Renal pelvis (tissue), 4 donors: ENCODE measurements around the gene CFAP20DC. TPM values are rescaled to one million over a fixed set of nuclear protein-coding genes. Genes with fewer than 3 reads are reported as not detected.
A peak's percentile ranks its signal among the peaks of the same experiment; 100 is the strongest.
"Not testable (repeated sequence)": the region's sequence is repeated elsewhere in the genome, so short reads cannot be mapped to it uniquely, and the experiment has no call there.

ENCODE experiments used
- DNase-seq: peaks from one replicate; pipeline ENCODE4 v3.0.0-alpha.2; 2013
- polyA plus RNA-seq, 3 donors: library from polyadenylated mRNA; unstranded; fragments of 120-200 nt; gene quantifications; one replicate each; pipeline ENCODE4 v1.2.1, GENCODE V29; 2013; ENCODE audit not compliant: insufficient read length in 3 of 3

The CFAP20DC gene
- polyA plus RNA-seq, 3 donors: 4.1 to 4.8 (median 4.1) TPM

DNA sequence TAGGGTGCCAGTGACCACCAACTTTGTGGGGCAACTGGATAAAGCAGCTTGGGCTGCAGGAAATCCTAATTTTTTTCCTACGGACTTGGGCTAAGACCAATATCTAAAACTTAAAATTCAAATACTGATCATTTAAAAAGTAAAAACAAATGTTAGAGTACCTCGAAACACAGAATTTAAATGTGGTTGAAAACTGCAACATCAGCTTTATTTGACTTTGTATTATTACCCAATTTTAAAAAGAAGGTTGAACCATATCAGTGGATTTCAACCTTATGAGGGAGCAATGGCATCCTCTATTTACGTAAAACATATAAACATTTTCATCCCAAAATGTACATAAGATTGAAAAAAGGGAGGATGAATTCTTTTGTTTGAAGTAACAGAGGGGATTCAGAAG lies 26.2 kb downstream of the CFAP20DC start:
- no peak for DNase-seq

DNA sequence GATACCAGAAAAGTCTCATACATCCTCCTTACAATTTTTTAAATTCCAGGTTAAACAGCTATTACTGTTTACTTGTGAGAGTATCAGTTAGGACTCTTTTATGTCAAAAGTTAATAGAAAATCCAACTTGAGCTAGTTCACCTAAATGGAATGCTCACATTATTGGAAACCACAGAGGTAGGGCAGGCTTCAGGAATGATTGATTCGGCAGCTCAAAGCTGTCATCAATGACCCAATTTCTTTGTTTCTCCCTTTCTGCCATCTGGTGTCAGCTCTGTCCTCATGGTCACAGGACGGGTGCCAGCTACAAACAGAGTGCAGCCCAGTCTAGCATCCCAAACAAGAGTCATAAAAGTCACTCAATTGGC lies 32.2 kb downstream of the CFAP20DC start:
- no peak for DNase-seq

DNA sequence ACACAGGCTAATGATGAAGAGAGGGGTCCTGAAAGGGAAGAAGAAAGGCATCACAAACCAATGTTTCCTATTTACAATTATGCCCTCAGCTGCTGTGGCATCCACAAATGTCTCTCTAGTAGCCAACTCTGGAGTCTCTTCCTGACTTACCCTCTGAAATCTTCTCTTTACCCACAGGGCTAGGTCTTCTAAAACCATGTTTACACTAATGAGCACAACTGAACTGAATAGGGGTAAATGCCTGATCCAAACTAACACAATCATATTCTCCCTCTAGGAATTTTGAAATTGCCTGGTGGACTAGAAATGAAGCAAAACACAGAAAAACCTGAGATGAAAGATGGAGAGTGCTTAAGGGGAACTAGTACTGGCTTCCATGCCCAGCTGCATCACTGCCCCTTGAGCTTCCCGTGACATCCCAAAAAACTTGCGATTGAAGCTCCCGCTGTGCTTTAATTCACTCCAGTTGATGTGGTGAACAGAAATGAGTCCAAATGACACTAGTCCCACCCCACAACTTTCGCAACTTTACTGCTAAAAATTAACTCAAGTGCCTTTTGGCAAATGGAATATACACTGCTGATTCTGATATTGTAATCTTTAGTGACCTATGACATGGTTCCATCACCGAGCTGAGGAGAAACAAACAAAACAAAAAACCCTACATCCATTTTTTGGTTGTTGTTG lies 32.8 kb downstream of the CFAP20DC start:
- no peak for DNase-seq

DNA sequence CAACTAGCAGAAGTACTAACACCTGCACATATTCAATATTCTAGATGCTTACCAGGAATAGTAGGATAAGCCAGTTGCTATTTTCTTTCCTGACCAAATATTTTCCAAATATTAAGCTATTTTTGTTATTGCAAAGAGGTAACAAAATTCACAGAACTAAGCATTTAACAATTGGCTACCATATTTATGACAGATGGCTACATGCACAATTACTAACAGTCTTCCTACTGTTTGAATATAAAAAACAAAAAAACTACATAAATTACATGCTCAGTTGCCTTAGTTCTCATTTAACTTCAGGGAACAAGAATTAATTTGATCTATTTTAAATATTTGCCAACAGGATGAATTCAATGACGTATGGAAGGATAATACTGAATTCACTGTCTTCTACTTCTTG lies 36.2 kb downstream of the CFAP20DC start:
- DNase-seq: no peak

- DNase-seq: no peak
These were observed 42.9 kb downstream of the CFAP20DC start for GRCh38 chr3:59006634-59007517.

DNA sequence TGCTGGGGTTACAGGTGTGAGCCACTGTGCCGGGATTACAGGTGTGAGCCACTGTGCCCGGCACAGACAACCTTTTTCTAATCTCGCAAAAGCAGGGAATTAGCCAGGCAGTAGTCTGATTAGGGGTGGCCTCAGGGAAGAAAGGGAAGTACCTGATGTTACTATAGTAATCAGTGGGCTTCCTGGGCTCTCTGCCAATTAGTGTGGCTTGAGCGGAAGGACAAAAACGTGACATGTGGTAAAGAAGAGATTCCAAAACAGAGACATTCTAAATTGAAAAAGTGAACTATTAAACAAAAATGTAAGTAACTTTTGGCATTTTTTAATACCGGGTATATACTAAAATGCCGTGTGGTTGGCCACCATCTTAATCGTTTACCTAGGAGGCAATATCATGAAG lies 48.1 kb downstream of the CFAP20DC start:
- no peak for DNase-seq

DNA sequence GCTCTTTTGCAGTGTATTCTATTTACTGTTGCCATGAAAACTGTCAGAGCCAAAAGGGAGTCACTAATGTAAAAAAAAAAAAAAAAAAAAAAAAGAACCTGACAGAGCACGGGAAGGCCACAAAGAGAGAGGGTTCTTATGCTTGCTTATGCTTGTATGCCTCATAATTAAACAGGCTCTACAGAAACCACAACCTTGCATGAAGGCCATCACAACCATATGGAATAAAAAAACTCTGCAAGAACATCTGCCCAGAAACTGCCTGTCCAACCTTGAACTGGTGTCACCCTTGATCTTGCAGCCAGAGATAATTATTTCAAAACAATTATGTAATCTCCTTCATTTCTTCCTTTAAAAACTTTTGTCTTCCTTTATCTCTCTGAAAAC lies 50.1 kb downstream of the CFAP20DC start:
- DNase-seq: no peak

DNA sequence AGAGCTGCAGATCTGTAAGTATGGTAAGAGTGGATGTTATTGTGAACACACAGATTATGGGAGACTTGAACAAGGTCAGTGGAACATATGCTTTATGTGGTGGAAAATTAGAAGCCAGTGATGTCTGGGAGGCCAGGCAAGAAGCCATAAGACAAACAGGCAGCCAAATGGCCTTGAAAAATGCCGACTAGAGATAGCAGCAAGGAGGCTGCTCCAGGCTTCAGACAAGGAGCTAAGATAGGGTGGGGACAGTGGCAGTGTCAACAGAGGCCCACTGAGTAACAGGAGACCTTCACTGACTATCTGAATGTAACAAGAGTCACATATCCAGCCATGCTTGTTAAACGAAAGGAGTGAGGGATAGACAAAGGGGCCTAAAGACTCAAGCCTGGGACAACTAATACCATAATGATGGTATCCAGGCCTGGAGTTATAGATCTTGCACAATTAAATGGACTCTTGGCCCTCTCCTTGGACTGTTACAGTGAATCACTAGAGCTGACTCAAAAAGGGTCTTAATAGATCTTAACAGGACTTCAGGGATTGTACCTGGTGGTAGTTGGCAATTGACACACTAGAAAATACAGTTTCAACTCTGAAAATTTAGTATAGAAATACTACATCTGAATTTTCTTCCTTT lies 50.6 kb downstream of the CFAP20DC start:
- no peak for DNase-seq

DNA sequence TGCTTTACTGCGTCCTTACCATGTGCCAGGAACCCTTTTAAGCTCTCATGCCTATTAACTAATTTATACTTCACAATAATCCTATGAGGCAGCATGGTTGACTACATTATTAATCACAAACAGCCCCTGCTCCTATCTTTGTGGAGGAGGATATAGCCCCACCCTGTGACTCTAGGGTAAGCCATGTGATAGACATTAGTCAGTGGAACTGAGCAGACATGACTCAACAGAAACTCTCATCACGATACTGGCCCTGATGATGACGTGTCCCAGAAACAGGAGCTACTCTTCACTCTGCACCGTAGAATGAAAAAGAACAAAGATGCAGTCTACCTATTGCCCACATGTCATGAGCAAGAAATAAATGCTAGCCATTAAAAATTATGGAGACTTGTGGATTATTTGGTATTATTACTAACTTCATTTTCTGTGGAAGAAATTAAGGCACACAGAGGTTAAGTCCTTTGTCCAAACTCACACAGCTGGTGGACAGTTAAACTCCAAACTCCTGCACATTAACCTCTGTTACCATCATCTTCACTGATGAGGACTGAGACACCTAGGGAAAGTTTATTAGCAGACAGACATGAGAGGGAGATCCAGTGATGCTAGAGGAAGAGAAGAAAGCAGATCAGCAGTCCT lies 51.2 kb downstream of the CFAP20DC start:
- DNase-seq: no peak

DNA sequence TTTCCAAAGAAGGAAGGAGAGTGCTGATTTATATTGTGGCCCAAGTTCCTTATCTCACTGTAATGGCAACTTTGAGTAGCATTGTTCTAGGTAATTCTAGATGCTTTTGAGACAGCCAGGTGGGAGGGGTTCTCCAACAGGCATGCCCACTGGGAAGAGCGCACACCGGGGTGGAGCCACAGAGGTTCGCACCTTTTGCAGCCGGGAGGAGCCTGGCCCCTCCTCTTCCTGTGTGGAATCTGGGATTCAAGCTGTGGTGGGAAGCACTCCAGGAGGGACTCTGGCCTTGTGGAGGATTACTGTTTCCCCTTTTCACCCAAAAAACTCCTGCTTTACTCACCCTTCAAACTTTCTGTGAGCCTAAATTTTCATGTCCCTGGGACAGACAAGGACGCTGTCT lies 53.1 kb downstream of the CFAP20DC start:
- no peak for DNase-seq

- DNase-seq: peak; percentile 68
These were observed 55.0 kb downstream of the CFAP20DC start for GRCh38 chr3:58994746-58995330.

DNA sequence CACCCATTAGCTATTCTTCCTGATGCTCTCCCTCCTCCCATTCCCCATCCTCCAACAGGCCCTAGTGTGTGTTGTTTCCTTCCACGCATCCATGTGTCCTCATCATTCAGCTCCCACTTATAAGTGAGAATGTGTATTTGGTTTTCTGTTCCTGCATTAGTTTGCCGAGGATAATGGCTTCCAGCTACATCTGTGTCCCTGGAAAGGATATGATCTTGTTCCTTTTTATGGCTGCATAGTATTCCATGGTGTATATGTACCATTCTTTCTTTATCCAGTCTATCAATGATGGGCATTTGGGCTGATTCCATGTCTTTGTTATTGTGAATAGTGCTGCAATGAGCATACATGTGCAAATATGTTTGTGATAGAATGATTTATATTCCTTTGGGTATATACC lies 56.3 kb downstream of the CFAP20DC start:
- DNase-seq: no peak

- DNase-seq: no peak
These were observed 58.2 kb downstream of the CFAP20DC start for GRCh38 chr3:58991623-58992022.

DNA sequence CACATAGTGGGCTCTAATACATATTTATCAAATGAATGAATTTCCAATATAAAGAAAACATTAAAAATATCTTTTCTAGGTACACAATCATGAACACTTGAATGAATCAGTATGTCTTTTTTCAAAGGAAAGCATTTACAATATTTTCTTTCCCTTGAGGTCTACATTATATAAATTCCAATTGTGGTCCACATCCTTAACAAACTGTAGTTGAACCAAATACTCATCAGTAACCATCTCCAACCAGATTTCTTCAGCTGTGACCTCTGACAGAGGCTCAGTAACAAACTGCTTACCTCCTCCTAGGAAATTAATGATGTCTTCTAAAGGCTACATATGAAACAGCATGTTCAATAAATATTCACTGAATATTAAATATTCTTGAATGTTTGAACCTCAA lies 58.8 kb downstream of the CFAP20DC start:
- DNase-seq: no peak

GRCh38 chr3:58989955-58990354 lies 59.9 kb downstream of the CFAP20DC start:
- no peak for DNase-seq

DNA sequence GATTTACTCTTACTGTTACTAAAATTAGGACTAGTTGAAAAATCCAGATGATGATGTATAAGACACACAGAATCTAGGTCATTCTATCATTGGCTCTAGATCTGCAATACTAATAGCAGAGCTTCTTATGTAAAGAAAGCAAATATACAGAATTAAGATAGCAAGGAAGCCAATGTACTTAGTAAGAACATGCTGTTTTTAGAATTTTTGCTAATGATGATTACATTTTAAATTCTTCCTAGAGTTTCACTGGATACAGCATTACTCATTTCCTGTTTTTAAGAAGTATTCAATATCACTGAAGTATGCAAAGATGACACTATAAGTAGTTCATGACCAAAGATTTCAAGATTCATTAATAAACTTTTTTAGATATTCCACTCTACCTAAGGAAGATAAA lies 60.7 kb downstream of the CFAP20DC start:
- no peak for DNase-seq

- no peak for DNase-seq
These were observed 61.8 kb downstream of the CFAP20DC start for GRCh38 chr3:58988041-58988440.

GRCh38 chr3:58986654-58987053 lies 63.2 kb downstream of the CFAP20DC start:
- no peak for DNase-seq

GRCh38 chr3:58979840-58980239 lies 70.0 kb downstream of the CFAP20DC start:
- no peak for DNase-seq

- no peak for DNase-seq
These were observed 76.0 kb downstream of the CFAP20DC start for GRCh38 chr3:58973796-58974195.

DNA sequence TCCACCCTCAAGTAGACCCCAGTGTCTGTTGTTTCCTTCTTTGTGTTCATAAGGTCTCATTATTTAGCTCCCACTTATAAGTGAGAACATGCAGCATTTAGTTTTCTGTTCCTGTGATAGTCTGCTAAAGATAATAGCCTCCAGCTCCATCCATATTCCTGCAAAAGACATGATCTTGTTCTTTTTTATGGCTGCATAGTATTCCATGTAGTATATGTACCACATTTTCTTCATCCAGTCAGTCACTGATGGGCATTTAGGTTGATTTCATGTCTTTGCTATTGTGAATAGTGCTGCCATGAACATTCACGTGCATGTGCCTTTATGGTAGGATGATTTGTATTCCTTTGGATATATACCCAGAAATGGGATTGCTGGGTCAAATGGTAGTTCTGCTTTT lies 82.0 kb downstream of the CFAP20DC start:
- not testable (repeated sequence) for DNase-seq

- DNase-seq: no peak
These were observed 84.0 kb downstream of the CFAP20DC start for GRCh38 chr3:58965865-58966264.
